Measurements from ENCODE around the gene EPN2.

GRCh38 chr17:19301973-19302372 lies 64.8 kb downstream of the EPN2 start:
- TF ChIP-seq, protein P1, sequence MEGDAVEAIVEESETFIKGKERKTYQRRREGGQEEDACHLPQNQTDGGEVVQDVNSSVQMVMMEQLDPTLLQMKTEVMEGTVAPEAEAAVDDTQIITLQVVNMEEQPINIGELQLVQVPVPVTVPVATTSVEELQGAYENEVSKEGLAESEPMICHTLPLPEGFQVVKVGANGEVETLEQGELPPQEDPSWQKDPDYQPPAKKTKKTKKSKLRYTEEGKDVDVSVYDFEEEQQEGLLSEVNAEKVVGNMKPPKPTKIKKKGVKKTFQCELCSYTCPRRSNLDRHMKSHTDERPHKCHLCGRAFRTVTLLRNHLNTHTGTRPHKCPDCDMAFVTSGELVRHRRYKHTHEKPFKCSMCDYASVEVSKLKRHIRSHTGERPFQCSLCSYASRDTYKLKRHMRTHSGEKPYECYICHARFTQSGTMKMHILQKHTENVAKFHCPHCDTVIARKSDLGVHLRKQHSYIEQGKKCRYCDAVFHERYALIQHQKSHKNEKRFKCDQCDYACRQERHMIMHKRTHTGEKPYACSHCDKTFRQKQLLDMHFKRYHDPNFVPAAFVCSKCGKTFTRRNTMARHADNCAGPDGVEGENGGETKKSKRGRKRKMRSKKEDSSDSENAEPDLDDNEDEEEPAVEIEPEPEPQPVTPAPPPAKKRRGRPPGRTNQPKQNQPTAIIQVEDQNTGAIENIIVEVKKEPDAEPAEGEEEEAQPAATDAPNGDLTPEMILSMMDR (conservative IDR thresholded peaks at IDR 0.05 in 1 of 2, IDR thresholded peaks at IDR 0.05 in 1 of 2; ENCODE audit: low read depth in 1 of 2, low read length in 2 of 2), result no peak
- TF ChIP-seq EZH2 (IDR thresholded peaks at IDR 0.05; ENCODE audit: low read length, missing control alignments), result no peak
